AG20443 (cell line): ENCODE data around the gene COQ8B.

Source experiments
- DNase-seq: peaks from one replicate; pipeline ENCODE4 v3.0.0; 2012; ENCODE audit warnings: low spot score, mixed read lengths

Gene COQ8B

DNA sequence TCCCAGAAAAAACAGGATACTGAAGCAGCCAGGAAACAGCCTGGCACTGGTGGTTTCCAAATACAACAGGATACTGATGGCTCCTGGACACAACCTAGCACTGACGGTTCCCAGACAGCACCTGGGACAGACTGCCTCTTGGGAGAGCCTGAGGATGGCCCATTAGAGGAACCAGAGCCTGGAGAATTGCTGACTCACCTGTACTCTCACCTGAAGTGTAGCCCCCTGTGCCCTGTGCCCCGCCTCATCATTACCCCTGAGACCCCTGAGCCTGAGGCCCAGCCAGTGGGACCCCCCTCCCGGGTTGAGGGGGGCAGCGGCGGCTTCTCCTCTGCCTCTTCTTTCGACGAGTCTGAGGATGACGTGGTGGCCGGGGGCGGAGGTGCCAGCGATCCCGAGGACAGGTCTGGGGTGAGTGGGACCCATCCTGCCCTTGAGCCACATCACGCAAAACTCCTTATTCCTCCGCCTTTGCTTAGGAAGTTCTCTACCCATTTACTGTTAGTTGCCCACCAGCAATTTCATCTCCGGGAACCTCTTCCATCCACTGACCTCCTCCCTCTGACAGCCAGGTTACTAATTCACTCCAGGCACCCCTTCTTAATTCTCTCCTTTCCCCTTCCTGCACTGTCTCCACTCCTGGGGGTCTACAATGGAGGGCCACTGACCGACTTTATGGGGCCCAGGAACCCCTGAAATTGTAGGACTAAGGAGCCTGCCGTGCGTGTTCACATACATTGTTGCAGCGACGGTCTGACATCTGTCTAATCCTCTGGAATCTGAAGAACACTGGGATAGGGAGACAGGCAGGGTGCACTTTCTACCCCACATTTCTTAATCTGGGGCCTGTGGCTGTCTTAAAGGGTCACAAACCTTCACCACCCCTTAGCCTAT lies 1.4 kb upstream of the COQ8B start:
- DNase-seq: no peak

DNA sequence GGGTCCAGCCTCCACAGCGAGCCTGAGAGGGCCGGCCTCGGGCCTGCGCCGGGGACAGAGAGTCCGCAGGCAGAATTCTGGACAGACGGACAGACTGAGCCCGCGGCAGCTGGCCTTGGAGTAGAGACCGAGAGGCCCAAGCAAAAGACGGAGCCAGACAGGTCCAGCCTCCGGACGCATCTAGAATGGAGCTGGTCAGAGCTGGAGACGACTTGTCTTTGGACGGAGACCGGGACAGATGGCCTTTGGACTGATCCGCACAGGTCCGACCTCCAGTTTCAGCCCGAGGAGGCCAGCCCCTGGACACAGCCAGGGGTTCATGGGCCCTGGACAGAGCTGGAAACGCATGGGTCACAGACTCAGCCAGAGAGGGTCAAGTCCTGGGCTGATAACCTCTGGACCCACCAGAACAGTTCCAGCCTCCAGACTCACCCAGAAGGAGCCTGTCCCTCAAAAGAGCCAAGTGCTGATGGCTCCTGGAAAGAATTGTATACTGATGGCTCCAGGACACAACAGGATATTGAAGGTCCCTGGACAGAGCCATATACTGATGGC lies 716 bp upstream of the COQ8B start:
- DNase-seq: no peak

DNA sequence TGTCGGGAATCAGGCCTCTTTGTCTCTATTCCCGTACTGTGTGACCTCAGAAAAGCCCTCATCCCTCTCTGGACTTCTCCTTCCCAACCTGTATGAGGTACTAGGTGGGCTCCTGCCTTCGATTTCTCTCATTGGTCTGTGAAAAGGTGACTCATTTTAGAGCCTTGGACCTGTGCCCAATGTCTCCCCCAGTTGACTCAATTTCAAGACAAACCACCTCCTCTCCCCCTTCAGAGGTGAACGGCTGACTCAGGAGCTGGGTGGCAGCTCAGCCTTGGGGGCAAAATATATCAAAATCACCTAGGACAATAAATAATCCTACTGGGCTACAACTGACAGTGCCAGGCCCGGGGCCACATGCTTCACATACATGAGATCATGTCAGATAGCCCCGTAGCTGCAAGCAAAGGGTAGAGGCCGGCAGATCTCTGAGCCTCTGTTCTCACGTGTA lies 630 bp downstream of the COQ8B start:
- no peak for DNase-seq

DNA sequence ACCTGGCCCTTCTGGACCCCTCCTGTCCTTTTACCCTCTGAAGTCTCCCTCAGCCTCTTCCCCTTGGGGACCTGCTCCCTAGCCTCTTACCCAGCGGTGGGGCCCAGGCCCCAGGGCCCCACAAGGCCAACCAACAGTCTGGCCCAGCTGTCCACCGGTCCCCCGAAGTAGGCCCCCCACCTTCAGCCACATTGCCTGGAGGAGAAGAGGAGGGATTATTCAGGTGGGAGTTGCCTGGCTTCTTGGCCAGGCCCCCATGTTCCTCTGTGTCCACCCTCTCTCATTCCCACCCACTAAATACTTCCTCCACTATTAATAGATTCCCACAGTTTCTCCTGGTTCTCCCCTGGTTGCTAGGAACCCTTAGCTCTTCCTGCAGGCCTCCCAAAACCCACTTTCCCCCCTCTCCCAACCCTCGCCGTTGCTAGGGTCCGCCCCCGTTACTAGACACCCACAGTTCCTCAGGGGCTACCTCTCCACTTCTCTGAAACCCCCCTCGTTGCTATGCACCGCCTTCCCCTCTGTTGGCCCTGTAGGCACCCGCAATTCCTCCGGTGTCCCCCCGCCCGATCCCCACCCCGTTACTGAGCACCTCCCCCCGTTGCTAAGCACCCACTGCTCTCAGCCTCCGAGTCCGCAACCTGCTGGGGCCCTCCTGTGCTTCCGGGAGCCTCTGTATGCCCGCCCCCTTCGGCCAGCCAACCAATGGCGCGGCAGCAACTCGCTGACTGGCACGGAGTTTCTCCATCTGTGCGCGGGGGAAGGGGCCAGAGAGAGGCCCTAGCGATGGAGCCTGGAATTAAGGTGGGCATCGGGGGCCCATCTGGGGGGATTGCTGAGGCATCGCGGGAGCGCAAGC lies 2.0 kb downstream of the COQ8B start:
- peak; percentile 94 for DNase-seq

DNA sequence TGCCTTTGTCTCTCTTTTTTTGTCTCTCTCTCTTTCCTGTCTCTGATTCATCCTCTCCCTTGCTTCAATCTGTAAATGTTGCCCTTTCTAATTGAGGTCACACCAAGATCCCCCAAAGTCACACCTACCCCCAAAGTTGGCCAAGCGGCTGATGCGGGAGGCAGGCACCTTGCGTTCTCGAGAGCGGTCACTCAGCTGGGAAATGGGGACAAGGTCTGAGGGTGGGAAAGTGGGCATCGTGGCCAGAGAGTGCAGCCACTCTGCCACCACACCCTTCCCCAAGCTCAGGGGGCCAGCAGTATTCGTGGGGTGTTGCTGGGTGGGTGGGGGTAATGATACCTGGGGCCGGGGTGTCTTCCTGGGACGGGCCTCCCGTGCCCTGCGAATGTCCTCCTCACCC lies 2.7 kb downstream of the COQ8B start:
- no peak for DNase-seq

DNA sequence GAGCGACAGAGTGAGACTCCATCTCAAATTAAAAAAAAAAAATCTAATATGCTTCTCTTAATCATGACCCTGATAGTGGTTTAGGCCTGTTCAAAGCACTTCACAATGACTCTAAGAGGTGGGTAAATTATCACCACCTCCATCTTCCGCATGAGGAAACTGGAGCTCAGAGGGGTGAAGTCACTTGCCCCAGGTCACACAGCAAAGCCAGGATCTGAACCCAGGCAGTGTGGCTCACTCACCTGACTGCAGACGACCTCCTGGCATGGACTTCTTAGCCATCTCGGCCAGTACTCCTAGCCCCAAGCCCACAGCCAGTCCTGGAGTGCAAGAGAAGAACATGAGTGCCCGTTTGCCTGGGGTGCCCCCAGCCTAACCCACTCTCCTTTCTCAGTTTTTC lies 6.9 kb downstream of the COQ8B start:
- DNase-seq: no peak

DNA sequence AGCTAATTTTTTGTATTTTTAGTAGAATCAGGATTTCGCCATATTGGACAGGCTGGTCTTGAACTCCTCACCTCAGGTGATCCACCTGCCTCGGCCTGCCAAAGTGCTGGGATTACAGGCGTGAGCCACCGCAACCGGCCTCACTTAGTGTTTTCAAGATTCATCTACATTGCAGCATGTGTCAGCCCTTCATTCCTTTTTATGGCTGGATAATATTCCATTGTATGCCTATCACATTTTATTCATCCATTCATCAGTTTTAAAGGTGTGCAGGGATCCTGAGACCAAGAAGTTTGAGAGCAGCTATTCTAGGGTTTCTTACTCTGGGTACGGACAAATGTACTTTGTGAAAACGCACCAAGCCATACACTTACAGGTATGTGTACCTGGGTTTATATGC lies 9.1 kb downstream of the COQ8B start:
- no peak for DNase-seq

DNA sequence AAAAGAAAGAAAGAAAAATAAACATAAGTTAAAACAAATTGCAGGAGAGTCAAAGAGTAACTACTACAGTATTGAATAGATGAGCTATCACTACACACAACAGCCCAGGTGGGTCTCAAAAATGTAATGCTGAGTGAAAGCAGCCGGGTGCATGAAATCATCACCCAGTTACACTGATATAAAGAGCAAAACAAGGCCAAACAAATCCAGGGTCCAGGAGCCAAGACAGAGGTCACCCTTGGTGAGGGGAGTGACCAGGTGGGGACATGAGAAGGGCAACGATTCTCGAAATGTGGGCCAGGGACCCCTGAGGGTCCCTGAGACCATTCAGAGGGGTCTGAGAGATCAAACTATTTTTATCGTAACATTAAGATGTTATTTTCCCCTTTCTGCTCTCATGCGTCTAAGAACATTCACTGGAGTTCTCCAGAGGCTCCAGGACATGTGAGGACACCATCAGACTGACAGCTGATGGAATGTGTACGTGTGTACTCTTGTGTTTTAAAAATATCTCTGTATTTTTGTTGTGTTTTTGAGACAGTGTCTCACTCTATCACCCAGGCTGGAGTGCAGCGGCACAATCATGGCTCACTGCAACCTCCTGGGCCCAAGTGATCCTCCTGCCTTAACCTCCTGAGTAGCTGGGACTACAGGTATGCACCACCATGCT lies 10.6 kb downstream of the COQ8B start:
- no peak for DNase-seq

DNA sequence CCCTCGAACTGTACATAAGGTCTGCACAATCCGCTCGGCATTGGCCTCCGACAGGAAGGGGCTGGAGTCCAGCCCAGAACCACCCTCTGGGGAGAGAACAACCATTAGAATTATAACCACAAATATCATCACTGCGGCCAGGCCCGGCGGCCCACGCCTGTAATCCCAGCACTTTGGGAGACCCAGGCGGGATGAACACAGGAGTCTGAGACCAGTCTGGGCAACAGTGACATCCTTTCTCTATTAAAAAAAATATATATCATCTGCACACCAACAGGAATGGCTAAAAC lies 11.4 kb downstream of the COQ8B start:
- DNase-seq: no peak

DNA sequence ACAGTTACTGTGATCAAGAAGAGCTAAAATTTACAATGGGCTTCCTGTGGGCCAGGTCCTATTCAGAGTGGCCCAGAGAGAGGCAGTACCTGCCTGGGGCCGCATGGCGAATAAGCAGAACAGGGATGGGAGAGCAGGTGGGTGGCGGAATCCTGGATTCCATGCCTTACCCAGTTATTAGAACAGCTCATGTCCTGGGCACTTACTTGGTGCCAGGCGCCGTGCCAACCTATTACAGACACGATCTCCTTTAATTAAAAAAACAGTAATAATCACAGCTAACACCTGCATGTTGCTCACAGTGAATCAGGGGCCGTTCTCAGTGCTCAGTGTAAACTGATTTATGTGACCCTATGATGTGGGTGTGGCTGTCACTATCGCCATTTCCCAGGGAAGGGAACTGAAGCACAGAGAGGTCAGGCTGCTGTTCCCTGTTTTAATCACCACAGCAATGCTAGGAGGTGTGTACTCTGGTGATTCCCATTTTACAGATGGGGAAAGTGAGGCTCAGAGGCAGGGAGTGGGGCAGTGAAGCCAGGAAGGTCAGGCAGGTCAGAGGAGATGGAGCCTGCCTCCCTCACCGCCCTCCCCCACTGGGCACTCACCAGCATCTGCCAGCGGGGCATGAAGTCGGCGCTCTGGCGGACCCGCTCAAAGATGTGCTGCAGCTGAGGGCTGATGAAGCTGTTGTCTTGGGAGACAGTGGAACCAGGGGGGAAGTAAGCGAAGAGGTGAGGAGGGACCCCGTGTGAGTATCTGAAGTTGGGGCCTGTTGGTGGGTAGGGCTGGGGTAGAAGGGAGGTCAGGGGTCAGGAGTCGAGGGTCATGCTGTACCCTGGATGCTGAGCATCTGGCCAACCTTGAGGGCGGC lies 12.0 kb downstream of the COQ8B start:
- no peak for DNase-seq

DNA sequence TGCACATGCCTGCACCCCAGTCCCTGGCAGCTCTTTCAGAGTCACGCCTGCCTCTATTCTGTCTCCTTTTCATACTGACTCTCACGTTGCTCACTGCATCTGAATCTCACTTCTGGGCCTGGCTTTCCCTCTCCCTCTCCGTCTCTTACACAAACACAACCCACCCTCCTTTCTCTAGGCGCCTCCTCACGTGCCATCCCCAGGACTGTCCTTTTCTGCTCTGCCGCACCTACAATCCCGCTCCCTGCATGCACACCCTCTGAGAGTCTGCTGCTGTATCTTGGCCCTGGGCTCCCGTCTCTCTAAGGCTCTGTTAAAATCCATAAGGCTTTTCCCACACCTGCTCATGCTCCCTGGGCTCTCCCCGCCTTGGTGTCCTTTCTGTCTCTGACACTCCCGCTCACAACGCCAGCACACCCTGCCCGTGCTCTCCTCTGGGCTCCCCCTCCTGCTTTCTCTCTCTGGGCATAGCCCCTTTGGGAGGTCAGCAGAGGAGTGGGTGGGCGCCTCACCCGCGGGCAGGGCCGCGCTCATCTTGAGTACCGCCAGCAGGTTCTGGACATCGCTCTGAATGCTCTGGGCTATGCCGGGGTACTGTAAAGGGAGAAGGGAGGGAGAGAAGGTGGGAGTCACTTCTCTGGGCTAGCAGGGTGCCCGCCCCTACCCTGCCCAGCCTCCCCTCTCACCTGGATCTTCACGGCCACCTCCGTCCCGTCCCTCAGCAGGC lies 13.5 kb downstream of the COQ8B start:
- DNase-seq: no peak

DNA sequence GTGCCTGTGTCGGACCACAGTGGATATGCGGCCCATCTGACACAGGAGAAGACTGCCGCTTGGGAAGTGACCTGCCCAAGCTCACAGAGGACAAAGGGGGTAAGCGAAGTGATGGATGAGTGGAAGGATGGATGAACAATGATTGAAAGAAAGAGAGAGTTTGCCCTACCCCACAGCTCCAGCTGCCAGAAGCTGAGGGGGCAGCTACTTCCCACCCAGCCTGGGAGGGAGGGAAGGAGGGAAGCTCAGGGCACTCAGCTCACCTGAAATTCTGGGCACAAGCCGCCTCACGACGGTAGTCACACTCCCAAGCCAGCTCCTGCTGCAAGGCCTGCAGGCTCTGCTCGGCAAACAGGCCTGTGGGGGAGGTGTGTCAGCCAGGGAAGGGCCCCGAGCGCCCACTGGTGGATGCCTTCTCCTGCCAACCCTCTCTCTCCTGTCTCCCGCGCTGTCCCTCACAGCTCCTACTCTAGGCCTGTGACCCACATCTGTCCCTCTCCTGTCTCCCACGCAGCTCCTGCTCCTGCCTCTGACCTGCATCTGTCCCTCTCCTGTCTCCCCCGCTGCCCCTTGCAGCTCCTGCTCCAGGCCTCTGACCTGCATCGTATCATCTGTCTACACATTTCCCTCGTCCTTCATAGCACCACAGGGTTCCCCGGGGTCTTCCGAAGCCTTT lies 14.2 kb downstream of the COQ8B start:
- peak; percentile 58 for DNase-seq

DNA sequence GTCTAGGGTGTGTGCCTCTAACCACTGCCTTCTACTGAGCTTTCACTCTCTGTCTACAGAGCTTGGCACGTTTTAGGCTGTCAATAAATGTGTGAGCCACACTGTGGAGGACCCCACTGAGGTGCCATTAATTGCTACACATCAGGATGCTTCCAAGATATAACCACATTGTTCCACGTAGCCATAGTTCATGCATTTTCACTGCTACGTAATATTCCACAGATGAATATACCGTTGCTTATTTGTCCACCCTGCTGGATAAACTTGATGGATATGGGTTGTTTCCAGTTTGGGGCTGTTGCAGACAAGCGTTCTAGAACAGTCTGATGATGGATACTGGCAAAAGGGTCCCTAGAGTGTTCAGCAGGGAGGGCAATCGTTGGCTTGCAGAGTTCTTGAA lies 14.9 kb downstream of the COQ8B start:
- DNase-seq: no peak

DNA sequence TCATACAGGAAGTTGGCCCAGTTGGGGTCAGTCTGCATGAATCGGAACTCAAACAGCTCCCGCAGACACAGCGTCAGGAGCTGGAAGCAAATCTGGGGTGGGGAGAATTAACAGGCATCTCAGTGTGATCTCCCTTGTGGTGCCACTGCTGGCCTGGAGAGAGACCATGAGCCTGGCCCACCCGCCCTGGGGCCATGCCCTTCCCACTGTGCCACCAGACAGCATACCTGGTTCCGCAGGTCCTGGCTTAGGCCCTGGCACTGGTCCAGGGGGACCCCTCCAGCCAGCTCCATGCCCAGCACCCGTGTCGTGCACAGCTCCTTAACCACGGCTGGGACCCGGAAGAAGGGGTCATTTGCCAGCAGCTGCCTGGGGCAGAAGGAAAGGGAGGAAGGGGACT lies 16.6 kb downstream of the COQ8B start:
- DNase-seq: no peak

DNA sequence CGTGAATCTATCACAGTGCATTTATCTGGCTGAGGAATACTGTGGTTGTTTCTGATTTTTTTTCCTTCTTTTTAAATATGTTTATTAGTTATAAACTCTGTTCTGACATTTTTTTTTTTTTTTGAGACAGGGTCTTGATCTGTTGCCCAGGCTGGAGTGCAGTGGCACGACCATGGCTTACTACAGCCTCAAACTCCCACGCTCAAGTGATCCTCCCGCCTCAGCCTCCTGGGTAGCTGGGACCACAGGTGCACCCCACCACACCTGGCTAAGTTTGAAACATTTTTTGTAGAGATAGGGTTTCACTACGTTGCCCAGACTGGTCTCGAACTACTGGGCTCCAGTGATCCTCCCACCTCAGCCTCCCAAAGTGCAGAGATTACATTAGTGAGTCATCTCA lies 19.7 kb downstream of the COQ8B start:
- no peak for DNase-seq

DNA sequence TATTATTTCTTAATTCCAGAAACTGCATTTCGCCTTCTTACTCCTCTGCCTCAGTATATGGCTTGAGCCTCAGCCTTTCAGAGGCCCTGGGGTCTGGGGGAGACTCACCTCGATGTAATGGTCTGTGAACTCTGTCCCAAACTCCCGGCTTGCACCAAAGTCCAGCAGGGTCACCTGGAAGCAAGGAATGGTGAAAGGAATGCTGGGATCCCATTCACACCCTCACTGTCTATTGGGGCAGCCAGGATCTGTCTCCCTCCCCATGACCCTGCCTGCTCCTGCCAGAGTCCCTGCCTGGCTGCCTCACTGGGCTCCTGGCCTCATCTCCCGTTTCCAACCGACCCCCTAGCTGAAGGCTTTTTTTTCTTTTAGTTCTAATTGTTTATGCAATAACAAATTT lies 20.8 kb downstream of the COQ8B start:
- DNase-seq: no peak

DNA sequence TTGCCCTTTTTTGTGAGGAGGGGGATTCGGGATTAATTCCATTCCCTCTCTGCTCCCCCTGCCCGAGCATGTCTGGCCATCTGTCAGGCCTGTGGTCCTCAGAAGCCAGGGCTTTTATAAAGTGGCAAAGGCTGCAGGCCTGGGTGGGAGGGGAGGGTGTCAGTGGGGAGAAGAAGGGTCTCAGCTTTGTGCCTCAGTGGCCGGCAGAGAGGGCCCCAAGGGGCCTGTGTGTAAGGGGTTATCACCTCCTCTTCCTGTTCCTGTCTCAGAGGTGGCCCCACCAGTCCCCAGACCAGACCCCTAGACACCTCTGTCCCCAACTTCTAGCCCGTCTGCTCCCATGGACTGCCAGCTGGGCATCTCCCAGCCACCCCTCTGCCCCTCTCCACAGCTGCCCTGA lies 22.8 kb downstream of the COQ8B start:
- DNase-seq: no peak

DNA sequence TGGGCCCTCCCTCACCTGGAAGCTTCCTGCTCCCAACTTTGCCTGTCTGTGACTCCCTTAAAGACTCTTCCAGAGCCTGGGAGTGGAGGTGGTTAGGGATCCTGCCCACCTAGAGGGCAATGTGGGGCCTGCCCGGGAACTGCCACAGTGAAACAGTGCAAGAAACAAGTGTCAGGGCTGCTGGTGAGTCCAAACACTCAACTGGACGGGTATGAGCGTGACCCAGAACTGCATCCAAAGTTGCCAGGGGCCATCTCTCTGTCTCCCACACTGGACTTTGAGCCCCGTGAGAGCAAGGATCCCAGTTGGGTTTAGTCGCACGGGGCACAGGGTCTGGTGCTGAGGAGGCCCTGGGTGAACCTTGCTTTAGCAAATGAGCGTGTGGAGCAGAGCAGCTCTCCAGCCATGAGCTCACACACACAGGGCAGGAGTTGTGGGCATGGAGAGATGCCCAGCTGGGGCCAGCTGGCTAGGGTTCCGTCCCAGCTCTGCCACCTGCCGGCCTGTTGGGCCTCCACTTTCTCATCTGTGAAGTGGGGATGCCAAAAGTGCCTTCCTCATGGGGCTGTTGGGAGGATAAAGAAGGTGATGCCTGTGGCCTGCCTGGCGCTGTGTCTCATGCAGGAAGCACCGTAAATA lies 23.4 kb downstream of the COQ8B start:
- no peak for DNase-seq

DNA sequence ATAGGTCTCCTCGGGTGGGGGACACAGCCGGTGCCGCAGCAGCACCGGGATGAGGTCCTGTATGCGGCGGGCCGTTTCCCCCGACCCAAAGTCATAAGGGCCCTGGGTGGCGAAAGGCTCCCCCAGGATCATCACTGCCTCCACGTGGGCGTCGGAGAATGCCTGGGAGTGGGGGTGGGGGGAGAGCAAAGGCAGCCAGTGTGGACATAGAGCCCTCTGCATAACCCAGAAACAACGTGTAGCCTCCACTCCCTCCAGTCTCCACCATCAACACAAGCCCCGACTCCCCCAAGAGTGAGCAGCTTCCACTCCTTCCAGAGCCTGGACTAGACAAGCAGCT lies 24.5 kb downstream of the COQ8B start:
- DNase-seq: no peak
